Stimulated activated CD8-positive, alpha-beta memory T cell treated with anti-CD3 and anti-CD28 coated beads, Interleukin-7, amount 100 ng/mL, for 1 hour (primary cell): ENCODE data around the gene TGM1.

Experiments
- DNase-seq, 2 donors: peaks; one replicate each; pipeline ENCODE4 v3.0.0-alpha.2; 2020; ENCODE audit warnings: low read depth in 2 of 2

TGM1 gene

GRCh38 chr14:24271134-24271833 is 8.3 kb upstream of the TGM1 start, which contains the start of gene RABGGTA:
Gene RABGGTA (minus strand): TSS chr14:24271597. CDS start chr14:24271115, 482 bp downstream.
- DNase-seq = peak; percentile 79 to 81

DNA sequence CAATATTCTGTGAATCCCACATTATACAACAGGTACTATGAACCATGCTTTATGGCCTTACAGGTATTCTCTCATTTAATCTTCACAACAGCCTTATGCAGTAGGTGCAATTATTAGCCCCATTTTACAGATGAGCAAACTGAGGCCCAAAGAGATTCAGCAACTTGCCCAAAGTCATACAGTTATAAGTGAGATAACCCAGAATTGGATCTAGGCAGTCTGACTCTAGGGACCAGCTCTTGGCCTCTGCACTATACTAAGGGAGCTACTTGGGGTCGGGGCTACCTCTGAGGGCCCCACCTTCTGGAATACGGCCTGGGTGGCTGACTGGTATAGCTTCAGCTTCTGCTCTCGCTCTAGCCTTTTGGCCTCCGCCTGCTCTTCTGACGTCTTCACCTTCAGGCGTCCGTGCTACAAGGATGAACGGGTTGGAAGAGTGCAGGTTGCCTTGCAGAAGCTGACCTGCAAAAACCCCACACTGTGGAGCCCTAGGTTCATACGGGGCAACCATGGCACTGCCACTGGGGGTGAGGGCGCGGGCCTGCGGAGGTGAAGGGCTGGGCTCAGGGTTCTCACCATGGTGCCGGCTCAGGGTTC is 7.7 kb upstream of the TGM1 start:
- DNase-seq = no peak

GRCh38 chr14:24269910-24270536 is 7.0 kb upstream of the TGM1 start:
- DNase-seq = no peak

GRCh38 chr14:24269368-24269767 is 6.4 kb upstream of the TGM1 start:
- DNase-seq = no peak

- DNase-seq = no peak
Measured at GRCh38 chr14:24268225-24268624, 5.2 kb upstream of the TGM1 start.

- DNase-seq = no peak
Measured at GRCh38 chr14:24267516-24267915, 4.5 kb upstream of the TGM1 start.

- no peak for DNase-seq
Measured at GRCh38 chr14:24266344-24267244, 3.6 kb upstream of the TGM1 start.

GRCh38 chr14:24264298-24264697 is 1.3 kb upstream of the TGM1 start:
- DNase-seq = no peak

- DNase-seq = no peak
Measured at GRCh38 chr14:24263848-24264247, 871 bp upstream of the TGM1 start.

- no peak for DNase-seq
Measured at GRCh38 chr14:24261969-24262327, 1.0 kb downstream of the TGM1 start.

DNA sequence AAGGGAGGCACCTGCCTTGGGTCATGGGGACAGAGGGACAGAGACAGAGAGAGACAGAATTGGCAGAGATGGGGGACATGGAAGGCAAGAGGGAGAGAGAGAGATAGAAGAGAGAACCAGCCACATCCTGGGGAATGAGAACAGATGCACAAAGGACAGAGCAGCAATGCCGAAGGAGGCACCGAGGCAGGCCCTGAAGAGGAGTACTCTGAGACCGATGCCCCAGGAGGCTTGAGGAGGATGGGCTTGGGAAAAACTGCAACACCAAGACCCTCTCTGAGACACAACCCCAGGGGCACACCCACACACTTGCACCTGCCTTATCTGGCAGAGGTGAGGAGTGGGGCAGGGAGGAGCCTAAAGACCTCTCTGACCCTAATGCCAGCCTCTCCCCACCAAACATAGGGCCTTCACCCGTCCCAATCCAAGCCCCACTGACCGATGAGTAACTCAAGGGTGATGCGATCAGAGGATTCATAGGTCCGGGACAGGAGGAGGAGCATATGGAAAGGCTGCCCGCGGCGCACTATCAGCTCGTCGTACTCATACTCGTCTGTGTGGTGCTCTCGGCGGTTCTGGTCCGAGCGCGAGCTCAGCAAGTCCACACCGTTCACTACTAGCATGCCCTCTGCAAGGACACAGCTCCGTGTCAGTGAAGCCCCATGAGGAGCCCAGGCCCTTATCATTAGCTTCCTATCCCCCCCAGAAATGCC is 1.6 kb downstream of the TGM1 start:
- no peak for DNase-seq

DNA sequence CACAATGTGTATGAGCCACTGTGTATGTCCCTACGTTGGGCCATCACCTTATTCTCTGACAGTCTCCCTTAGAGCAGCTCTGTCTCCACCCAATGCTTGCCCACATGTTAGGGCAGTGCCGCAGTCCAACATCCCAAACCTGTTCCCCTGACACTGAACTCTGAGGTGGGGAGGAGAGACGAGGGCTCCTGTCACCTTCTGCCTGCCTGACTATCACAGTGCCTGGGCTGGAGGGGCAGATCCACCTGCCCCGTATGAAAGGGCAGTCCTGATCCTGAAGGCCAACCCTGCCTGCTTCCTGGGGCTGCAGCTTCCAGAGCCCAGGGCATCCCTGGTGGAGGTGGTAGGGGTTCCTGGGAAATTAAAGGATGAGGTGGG is 2.2 kb downstream of the TGM1 start:
- DNase-seq = no peak

DNA sequence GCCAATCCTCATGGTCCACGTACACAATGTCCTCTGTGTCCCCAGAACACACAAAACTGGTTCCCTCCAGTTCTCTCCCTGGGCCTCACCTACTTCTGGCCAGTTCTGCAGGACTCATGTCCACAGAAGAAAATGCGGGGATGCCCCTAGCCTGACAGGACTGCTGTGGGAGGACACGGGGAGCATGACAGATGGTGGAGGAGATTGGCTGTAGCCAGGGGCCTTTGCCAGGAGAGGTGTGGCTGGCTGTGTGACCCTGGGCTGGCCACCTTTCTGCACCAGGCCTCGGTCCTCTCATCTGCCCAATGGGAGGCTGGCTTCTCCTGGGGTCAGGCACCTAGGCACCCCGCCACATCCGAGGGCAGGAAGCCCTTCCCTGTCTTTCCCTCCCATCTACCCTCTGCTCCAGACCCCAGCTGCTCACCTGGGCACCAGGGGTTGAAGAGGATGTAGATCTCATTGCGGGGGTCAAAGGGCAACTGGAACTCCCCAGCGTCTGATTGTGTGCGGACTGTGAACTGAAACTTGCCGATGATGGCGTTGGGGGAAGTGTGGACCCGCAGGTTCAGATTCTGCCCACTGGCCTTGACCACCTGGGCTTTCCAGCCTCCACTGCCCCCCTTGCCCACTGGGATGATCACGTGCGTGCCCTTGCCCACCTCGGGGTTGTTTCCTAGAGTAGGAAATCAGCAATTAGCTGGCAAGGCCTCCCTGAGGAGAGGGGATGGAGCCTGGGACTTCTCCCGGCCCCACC is 2.8 kb downstream of the TGM1 start:
- no peak for DNase-seq

DNA sequence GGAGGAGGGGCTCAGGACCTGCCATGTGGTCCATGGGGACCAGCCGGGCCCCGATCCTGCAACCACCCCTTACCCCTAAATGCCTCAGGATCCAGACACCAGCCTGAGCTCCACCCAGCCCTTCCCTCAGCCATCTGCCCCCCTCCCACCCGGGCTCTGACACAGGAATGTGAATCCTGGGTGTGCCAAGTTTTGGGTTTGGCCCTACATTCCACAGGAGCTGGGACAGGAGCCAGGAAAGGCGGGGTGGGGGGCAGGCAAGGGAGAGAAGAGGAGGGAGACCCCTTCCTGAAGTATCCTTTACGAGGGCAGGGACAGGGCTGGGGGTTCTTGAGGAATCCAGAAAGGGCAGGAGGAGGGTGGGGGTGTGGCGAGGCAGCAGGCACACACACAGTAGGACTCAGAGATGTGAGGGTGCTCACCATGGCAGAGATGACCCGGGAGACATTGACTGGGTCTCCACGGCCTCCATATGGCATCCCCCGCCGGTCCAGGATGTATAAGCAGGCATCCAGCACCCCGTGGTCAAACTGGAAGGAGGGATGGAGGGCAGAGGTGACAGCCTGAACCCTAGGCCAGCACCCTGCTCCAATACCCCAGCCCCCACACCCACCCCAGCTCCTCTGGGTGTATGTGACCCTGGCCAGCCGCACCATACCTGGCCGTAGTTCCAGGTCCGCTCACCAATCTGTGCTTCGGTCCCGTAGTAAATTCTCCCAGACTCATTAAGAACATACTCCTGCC is 3.5 kb downstream of the TGM1 start:
- no peak for DNase-seq

- no peak for DNase-seq
Measured at GRCh38 chr14:24258548-24259265, 4.3 kb downstream of the TGM1 start.

- DNase-seq = no peak
Measured at GRCh38 chr14:24258119-24258518, 4.9 kb downstream of the TGM1 start.

- no peak for DNase-seq
Measured at GRCh38 chr14:24256960-24257359, 6.0 kb downstream of the TGM1 start.

- DNase-seq = no peak
Measured at GRCh38 chr14:24255931-24256711, 6.9 kb downstream of the TGM1 start.

GRCh38 chr14:24255438-24255837 is 7.5 kb downstream of the TGM1 start:
- no peak for DNase-seq
